Measurements from ENCODE around the gene IDH1.

Gene IDH1

GRCh38 chr2:208192611-208193236, 62.1 kb downstream of the IDH1 start:
- Histone ChIP-seq H3K4me3 (ENCODE audit: low read depth, low read length) (no peak overlapping the region), H3K36me3 (ENCODE audit: control insufficient read depth, insufficient read depth, low read length) (no peaks in the 10 kb centered on the region), H3K9ac (ENCODE audit: low read depth, low read length) (no peak overlapping the region), H3K4me1 (ENCODE audit: control insufficient read depth, insufficient read depth, low read length) (peaks cover 3% of the 10 kb centered on the region), H3K27me3 (ENCODE audit: control insufficient read depth, insufficient read depth, low read length) (no peaks in the 10 kb centered on the region), H3K9me3 (ENCODE audit: control insufficient read depth, insufficient read depth, low read length) (no peaks in the 10 kb centered on the region)

DNA sequence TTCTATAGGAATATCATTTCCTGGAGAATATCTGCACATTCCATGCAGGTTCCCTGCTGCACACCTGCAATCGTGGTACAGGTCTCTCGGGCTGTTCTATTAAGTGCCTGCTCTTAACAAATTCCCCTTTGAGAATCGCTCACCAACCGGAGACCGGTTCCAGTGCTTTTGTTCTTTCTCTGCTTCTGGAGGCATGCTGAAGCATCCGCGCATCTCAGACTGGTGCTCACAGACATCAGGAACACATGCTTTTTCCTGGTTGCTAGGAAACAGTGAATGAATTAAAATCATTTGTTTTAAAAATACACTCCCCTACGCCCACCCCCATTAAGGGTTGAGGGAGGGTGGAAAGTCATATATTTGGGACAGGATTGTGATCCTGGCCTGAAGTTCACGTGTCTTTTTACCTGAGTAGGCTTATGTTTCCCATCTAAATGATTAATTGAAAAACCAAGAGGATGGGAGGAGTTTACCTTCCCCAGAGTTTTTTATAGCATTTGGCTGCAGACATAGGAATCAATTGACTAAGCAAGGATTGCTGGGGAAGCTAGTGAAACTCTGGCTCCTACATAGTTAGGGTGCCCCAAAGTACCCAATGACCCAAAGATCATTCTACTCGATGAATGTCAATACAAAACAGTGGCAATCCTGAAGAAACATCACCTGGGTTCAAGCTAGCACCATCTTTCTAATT, 64.9 kb downstream of the IDH1 start, which contains the start of gene C2orf80:
Gene C2orf80 (minus strand): TSS at position 221 of the 694 bp plus-strand sequence. CDS start 3,044 bp downstream, outside the sequence.
- Histone ChIP-seq H3K4me3 (ENCODE audit: low read depth, low read length) (no peak within 1 kb of the TSS), H3K27me3 (ENCODE audit: control insufficient read depth, insufficient read depth, low read length) (no peaks in the 10 kb centered on the region), H3K9ac (ENCODE audit: low read depth, low read length) (no peak within 1 kb of the TSS), H3K9me3 (ENCODE audit: control insufficient read depth, insufficient read depth, low read length) (no peaks in the 10 kb centered on the region), H3K4me1 (ENCODE audit: control insufficient read depth, insufficient read depth, low read length) (peaks cover 3% of the 10 kb centered on the region), H3K36me3 (ENCODE audit: control insufficient read depth, insufficient read depth, low read length) (no peaks in the 10 kb centered on the region)

GRCh38 chr2:208189069-208189809, 65.6 kb downstream of the IDH1 start:
- peaks cover 5% of the 10 kb centered on the region for H3K4me1 ChIP-seq (ENCODE audit: control insufficient read depth, insufficient read depth, low read length)
- no peaks in the 10 kb centered on the region for H3K36me3 ChIP-seq (ENCODE audit: control insufficient read depth, insufficient read depth, low read length)
- H3K27me3 ChIP-seq (ENCODE audit: control insufficient read depth, insufficient read depth, low read length): no peaks in the 10 kb centered on the region
- H3K9ac ChIP-seq (ENCODE audit: low read depth, low read length): no peak overlapping the region
- no peak overlapping the region for H3K4me3 ChIP-seq (ENCODE audit: low read depth, low read length)
- no peaks in the 10 kb centered on the region for H3K9me3 ChIP-seq (ENCODE audit: control insufficient read depth, insufficient read depth, low read length)

DNA sequence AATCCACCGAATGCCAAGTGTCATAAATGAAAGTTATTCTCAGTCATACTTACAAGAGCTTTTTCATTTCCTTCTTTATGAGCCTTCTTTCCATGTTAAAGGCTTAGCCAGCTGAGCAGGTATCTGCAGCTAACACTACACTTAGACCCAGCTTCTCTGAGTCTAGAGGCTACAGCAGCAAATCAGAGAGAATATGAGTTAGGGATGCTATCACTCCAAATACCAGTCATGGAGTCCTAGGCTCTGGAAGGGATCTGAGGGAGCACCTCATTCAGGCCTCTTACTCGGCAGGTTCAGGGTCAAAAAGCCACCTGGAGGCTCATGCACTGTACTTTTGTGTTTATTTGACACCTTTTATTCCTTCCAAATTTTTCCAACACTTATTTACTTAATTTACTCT, 68.0 kb downstream of the IDH1 start:
- Histone ChIP-seq H3K27me3 (ENCODE audit: control insufficient read depth, insufficient read depth, low read length) (no peaks in the 10 kb centered on the region), H3K9me3 (ENCODE audit: control insufficient read depth, insufficient read depth, low read length) (no peaks in the 10 kb centered on the region), H3K36me3 (ENCODE audit: control insufficient read depth, insufficient read depth, low read length) (no peaks in the 10 kb centered on the region), H3K4me1 (ENCODE audit: control insufficient read depth, insufficient read depth, low read length) (peaks cover 5% of the 10 kb centered on the region), H3K4me3 (ENCODE audit: low read depth, low read length) (no peak overlapping the region), H3K9ac (ENCODE audit: low read depth, low read length) (no peak overlapping the region)

- H3K36me3 ChIP-seq (ENCODE audit: control insufficient read depth, insufficient read depth, low read length): no peaks in the 10 kb centered on the region
- H3K4me3 ChIP-seq (ENCODE audit: low read depth, low read length): no peak overlapping the region
- no peaks in the 10 kb centered on the region for H3K27me3 ChIP-seq (ENCODE audit: control insufficient read depth, insufficient read depth, low read length)
- no peak overlapping the region for H3K9ac ChIP-seq (ENCODE audit: low read depth, low read length)
- H3K9me3 ChIP-seq (ENCODE audit: control insufficient read depth, insufficient read depth, low read length): no peaks in the 10 kb centered on the region
- H3K4me1 ChIP-seq (ENCODE audit: control insufficient read depth, insufficient read depth, low read length): peaks cover 5% of the 10 kb centered on the region
Measured at GRCh38 chr2:208186465-208186864, 68.4 kb downstream of the IDH1 start.

All from iPS-15b (cell line).